IMR-90 (cell line): ENCODE measurements around the gene TEX53. TPM values are rescaled to one million over a fixed set of nuclear protein-coding genes. Genes with fewer than 3 reads are reported as not detected.

Experiments used
- ATAC-seq: fragments of 200-7000 bp; cut with Tn5 transposase; 2 replicates; pipeline ENCODE4 v1.9.1; 2020; ENCODE audit warnings: low read depth, mild to moderate bottlenecking, moderate library complexity
- BruUV-seq: library from RNA; stranded (reverse); fragments of 400-500 nt; replicated peaks from 2 replicates; lab custom pipeline; 2021; lab: Mats Ljungman, UMichigan
- CTCF ChIA-PET: fragments of 300-600 bp; formaldehyde crosslinking; extraction: SDS; loops from one replicate; lab custom pipeline; 2021; ENCODE audit warnings: antibody characterized with exemption; lab: Yijun Ruan, JAX
- POLR2A ChIA-PET: fragments of 300-600 bp; sonication (Branson Sonifier 250); formaldehyde crosslinking; loops from one replicate; lab custom pipeline; 2022; ENCODE audit warnings: antibody characterized with exemption; ENCODE audit not compliant: unreplicated experiment; lab: Charles Lee
- DNase-seq: peaks from one replicate; pipeline ENCODE4 v3.0.0; 2013
- H2AFZ ChIP-seq: replicated peaks from 2 replicates; pipeline ENCODE3; 2013; ENCODE audit warnings: low read length, mild to moderate bottlenecking; ENCODE audit not compliant: poor library complexity
- H2AK5ac ChIP-seq: 2 replicates; pipeline ENCODE4 v1.6.1; 2013; ENCODE audit warnings: low read depth, low read length, inconsistent platforms
- H2AK9ac ChIP-seq: replicated peaks from 2 replicates; pipeline ENCODE3; 2013; ENCODE audit warnings: mild to moderate bottlenecking, low read depth, low read length, moderate library complexity; ENCODE audit not compliant: poor library complexity
- H2BK120ac ChIP-seq: 2 replicates; pipeline ENCODE4 v1.6.1; 2013; ENCODE audit warnings: low read depth, low read length, inconsistent platforms
- H2BK15ac ChIP-seq: 3 replicates; pipeline ENCODE4 v1.6.1; 2013; ENCODE audit warnings: low read depth, low read length, inconsistent platforms
- H2BK20ac ChIP-seq: 2 replicates; pipeline ENCODE4 v1.6.1; 2013; ENCODE audit warnings: low read depth, mild to moderate bottlenecking, inconsistent platforms, low read length, moderate library complexity
- H2BK5ac ChIP-seq: 2 replicates; pipeline ENCODE4 v1.6.1; 2013; ENCODE audit warnings: mild to moderate bottlenecking, low read depth, low read length, inconsistent platforms; ENCODE audit not compliant: poor library complexity, severe bottlenecking
- H3K14ac ChIP-seq: replicated peaks from 2 replicates; pipeline ENCODE4 v1.6.1; 2013; ENCODE audit warnings: low read depth, low read length, inconsistent platforms
- H3K18ac ChIP-seq: 2 replicates; pipeline ENCODE4 v1.6.1; 2013; ENCODE audit warnings: low read depth, low read length, control low read depth
- H3K23ac ChIP-seq: 2 replicates; pipeline ENCODE4 v1.6.1; 2013; ENCODE audit warnings: low read depth, low read length, inconsistent platforms
- H3K27ac ChIP-seq: 2 replicates; pipeline ENCODE4 v1.5.1; 2013; ENCODE audit warnings: mild to moderate bottlenecking, control low read depth, low read length; ENCODE audit not compliant: insufficient read depth
- H3K27me3 ChIP-seq: 2 replicates; pipeline ENCODE4 v1.6.1; 2013; ENCODE audit warnings: low read length; ENCODE audit not compliant: control insufficient read depth, insufficient read depth
- H3K36me3 ChIP-seq: 2 replicates; pipeline ENCODE4 v1.6.1; 2013; ENCODE audit warnings: low read length, mixed read lengths; ENCODE audit not compliant: control insufficient read depth, insufficient read depth
- H3K4ac ChIP-seq: 2 replicates; pipeline ENCODE4 v1.6.1; 2013; ENCODE audit warnings: low read depth, low read length, inconsistent platforms
- H3K4me1 ChIP-seq: 2 replicates; pipeline ENCODE4 v1.6.1; 2013; ENCODE audit warnings: low read length, mixed read lengths; ENCODE audit not compliant: control insufficient read depth, insufficient read depth
- H3K4me2 ChIP-seq: 2 replicates; pipeline ENCODE4 v1.6.1; 2013; ENCODE audit warnings: low read depth, mild to moderate bottlenecking, control low read depth, low read length, moderate library complexity
- H3K4me3 ChIP-seq: 2 replicates; pipeline ENCODE4 v1.5.1; 2013; ENCODE audit warnings: low read depth, mild to moderate bottlenecking, control low read depth, low read length, moderate library complexity; ENCODE audit not compliant: insufficient read depth
- H3K56ac ChIP-seq: 2 replicates; pipeline ENCODE4 v1.6.1; 2013; ENCODE audit warnings: low read length, inconsistent platforms; ENCODE audit not compliant: insufficient read depth; ENCODE audit errors: extremely low read depth
- H3K79me1 ChIP-seq, 2 experiments: 2 replicates each; pipeline ENCODE4 v1.6.1; 2013; ENCODE audit warnings: low read length in 2 of 2, inconsistent platforms in 1 of 2, low read depth in 1 of 2
- H3K9ac ChIP-seq: 2 replicates; pipeline ENCODE4 v1.6.1; 2013; ENCODE audit warnings: low read depth, low read length, control low read depth
- H3K9me1 ChIP-seq: 2 replicates; pipeline ENCODE4 v1.6.1; 2013; ENCODE audit warnings: low read length, inconsistent platforms; ENCODE audit not compliant: insufficient read depth
- H3K9me3 ChIP-seq: 2 replicates; pipeline ENCODE4 v1.6.1; 2013; ENCODE audit warnings: low read length; ENCODE audit not compliant: control insufficient read depth, insufficient read depth
- H4K20me1 ChIP-seq: 2 replicates; pipeline ENCODE4 v1.6.1; 2013; ENCODE audit warnings: low read length, inconsistent platforms; ENCODE audit not compliant: insufficient read depth
- H4K5ac ChIP-seq: 2 replicates; pipeline ENCODE4 v1.6.1; 2013; ENCODE audit warnings: mild to moderate bottlenecking, low read depth, low read length, control low read depth
- H4K8ac ChIP-seq, 2 experiments: 2 replicates each; pipeline ENCODE4 v1.6.1; 2013; ENCODE audit warnings: low read depth in 2 of 2, low read length in 2 of 2, control low read depth in 1 of 2, inconsistent platforms in 1 of 2
- H4K91ac ChIP-seq: 2 replicates; pipeline ENCODE4 v1.6.1; 2013; ENCODE audit warnings: low read depth, low read length, inconsistent platforms; ENCODE audit not compliant: insufficient read depth
- MAZ ChIP-seq: IDR thresholded peaks from 2 replicates; pipeline ENCODE4 v1.6.1; 2012; ENCODE audit warnings: low read depth, mild to moderate bottlenecking, low read length, improper control_type of control experiment, moderate library complexity, borderline replicate concordance
- WGBS, 2 experiments: methylation state at CpG; one replicate each; pipeline versions ENCODE4 v1.1.5 to v1.1.7; 2013; ENCODE audit warnings: missing lambda C conversion rate in 2 of 2; ENCODE audit not compliant: insufficient read length in 1 of 2; ENCODE audit errors: extremely low coverage in 2 of 2; 5-methylcytosine and 5-hydroxymethylcytosine counted together
- dilution Hi-C: fragments of 300-500 bp; cut with HindIII; formaldehyde crosslinking; loops from one replicate; pipeline ENCODE4 v1.14.3; 2018; ENCODE audit warnings: low sequenced_read_pairs; ENCODE audit not compliant: unreplicated experiment
- in situ Hi-C: fragments of 300-500 bp; cut with MboI; formaldehyde crosslinking; loops from 3 replicates; pipeline ENCODE4 v1.14.3; 2019; ENCODE audit warnings: low sequenced_read_pairs, inconsistent platforms, mixed read lengths
- intact Hi-C: fragments of 100-400 bp; cut with micrococcal nuclease; formaldehyde crosslinking; loops from 2 replicates; pipeline ENCODE4 v1.10.0; 2022
- polyA plus RNA-seq, 3 experiments: library from polyadenylated mRNA; depleted of rRNA; stranded (reverse); fragments of >200 nt; gene quantifications; 2 replicates each; pipeline ENCODE4 v1.2.3, GENCODE V29; 2012; ENCODE audit warnings: low replicate concordance in 1 of 3
- total RNA-seq: library from RNA; depleted of rRNA; stranded (reverse); fragments of >200 nt; gene quantifications from 2 replicates; pipeline ENCODE4 v1.2.3, GENCODE V29; 2012

The TEX53 gene
- total and polyA plus RNA-seq, 2 of the 4 experiments (the other 2 are of a cell fraction): not detected

GRCh38 chr9:114676901-114677300 lies 19.3 kb upstream of the TEX53 start:
- H3K9me3 ChIP-seq: no peaks in the 10 kb centered on the region
- H3K4me3 ChIP-seq: no peak overlapping the region
- no TSS peak for BruUV-seq
- H3K79me1 ChIP-seq: no peaks in the 10 kb centered on the region
- peak overlapping the region; percentile 45; the same call in 1 of the 2 replicates for H3K27ac ChIP-seq
- peak overlapping the region; percentile 94 for H2BK5ac ChIP-seq
- peaks cover 12% of the 10 kb centered on the region for H3K4me1 ChIP-seq
- no peaks in the 10 kb centered on the region for H3K36me3 ChIP-seq
- H2BK120ac ChIP-seq: peak overlapping the region; percentile 99
- no peak overlapping the region for H3K9ac ChIP-seq
- peak overlapping the region; percentile 97 for H3K4ac ChIP-seq
- peak overlapping the region; percentile 92 for H4K91ac ChIP-seq
- peak overlapping the region; percentile 37; the same call in 1 of the 2 replicates for H3K4me2 ChIP-seq
- H3K23ac ChIP-seq: peak overlapping the region; percentile 93
- peak overlapping the region; percentile 74 for H2AK9ac ChIP-seq
- ChIA-PET POLR2A (interaction anchor here (0.7 kb wide), 1 partner anchor 731 kb away, joined by 4 read pairs; no protein-coding TSS in a partner anchor), CTCF (interaction anchor here (0.6 to 1.4 kb wide), 4 partner anchors 15 to 338 kb away, joined by 3 to 5 read pairs (median 4); no protein-coding TSS in a partner anchor)
- dilution Hi-C loops: no loop called here
- no peak for ATAC-seq
- peak overlapping the region; percentile 84; the same call in 1 of the 2 replicates for H3K56ac ChIP-seq
- peak overlapping the region; percentile 50; the same call in 1 of the 2 replicates for H4K5ac ChIP-seq
- peak overlapping the region; percentile 90 for H3K18ac ChIP-seq
- intact Hi-C loops: loop anchor here (5.0 kb wide), 1 partner anchor 45 kb away; no protein-coding TSS in a partner anchor
- in situ Hi-C loops: loop anchor here (5.0 kb wide), 1 partner anchor 225 kb away; no protein-coding TSS in a partner anchor
- DNase-seq: no peak
- peaks cover 8% of the 10 kb centered on the region for H3K9me1 ChIP-seq
- peaks cover 2% of the 10 kb centered on the region; the same call in 1 of the 2 replicates for H3K27me3 ChIP-seq
- peak overlapping the region; percentile 95 for H2AK5ac ChIP-seq
- H2BK20ac ChIP-seq: peak overlapping the region; percentile 98
- H4K8ac ChIP-seq: peak overlapping the region; percentile 55 to 92; a peak in 3 of 4 replicates
- H2AFZ ChIP-seq: no peak overlapping the region
- TF ChIP-seq MAZ: no peak
- peak overlapping the region; percentile 98 for H3K14ac ChIP-seq
- no CpG with 5 or more reads among the region's 4 CpGs for WGBS, 2 experiments
- no peaks in the 10 kb centered on the region for H4K20me1 ChIP-seq
- H2BK15ac ChIP-seq: peak overlapping the region; percentile 98
